GM23248 (cell line): Measurements from ENCODE around the gene CWH43. TPM values are rescaled to one million over a fixed set of nuclear protein-coding genes. Genes with fewer than 3 reads are reported as not detected.
"Not testable (repeated sequence)": the region's sequence is repeated elsewhere in the genome, so short reads cannot be mapped to it uniquely, and the experiment has no call there.

Source experiments
- DNase-seq: peaks from one replicate; pipeline ENCODE4 v3.0.0-alpha.2; 2015
- H2AFZ ChIP-seq: fragments of 200-600 bp; sonication (generic); 2 replicates; pipeline ENCODE4 v1.6.1; 2016; ENCODE audit warnings: antibody characterized with exemption
- H3F3A ChIP-seq: fragments of 200-600 bp; sonication (generic); 2 replicates; pipeline ENCODE4 v1.6.1; 2016; ENCODE audit warnings: mild to moderate bottlenecking, antibody characterized with exemption, mixed run types; ENCODE audit not compliant: insufficient read depth
- H3K27ac ChIP-seq: fragments of 200-600 bp; sonication (generic); 2 replicates; pipeline ENCODE4 v1.5.1; 2016; ENCODE audit warnings: mild to moderate bottlenecking
- H3K27me3 ChIP-seq: fragments of 200-600 bp; sonication (generic); replicated peaks from 2 replicates; pipeline ENCODE4 v1.6.1; 2016; ENCODE audit warnings: mild to moderate bottlenecking; ENCODE audit not compliant: insufficient read depth
- H3K36me3 ChIP-seq: fragments of 200-600 bp; sonication (generic); 2 replicates; pipeline ENCODE4 v1.6.1; 2016; ENCODE audit warnings: low read depth, mild to moderate bottlenecking
- H3K4me1 ChIP-seq: fragments of 200-600 bp; sonication (generic); 2 replicates; pipeline ENCODE4 v1.6.1; 2016; ENCODE audit warnings: mild to moderate bottlenecking; ENCODE audit not compliant: insufficient read depth
- H3K4me2 ChIP-seq: fragments of 200-600 bp; sonication (generic); one replicate; pipeline ENCODE4 v1.6.1; 2016; ENCODE audit warnings: mild to moderate bottlenecking; ENCODE audit not compliant: unreplicated experiment
- H3K4me3 ChIP-seq: fragments of 200-600 bp; sonication (generic); 2 replicates; pipeline ENCODE4 v1.5.1; 2016; ENCODE audit warnings: mild to moderate bottlenecking
- H3K79me2 ChIP-seq: fragments of 200-600 bp; sonication (generic); 2 replicates; pipeline ENCODE4 v1.6.1; 2016; ENCODE audit warnings: mild to moderate bottlenecking; ENCODE audit not compliant: insufficient read depth
- H3K9ac ChIP-seq: fragments of 200-600 bp; sonication (generic); 2 replicates; pipeline ENCODE4 v1.6.1; 2016; ENCODE audit warnings: mild to moderate bottlenecking
- H3K9me2 ChIP-seq: fragments of 200-600 bp; sonication (generic); 2 replicates; pipeline ENCODE4 v1.6.1; 2016; ENCODE audit warnings: mixed run types, mild to moderate bottlenecking, moderate library complexity; ENCODE audit not compliant: insufficient read depth
- H3K9me3 ChIP-seq: fragments of 200-600 bp; sonication (generic); one replicate; pipeline ENCODE4 v1.6.1; 2017; ENCODE audit warnings: low read depth
- H4K20me1 ChIP-seq: fragments of 200-600 bp; sonication (generic); 2 replicates; pipeline ENCODE4 v1.6.0; 2016; ENCODE audit not compliant: insufficient read depth
- EZH2 ChIP-seq: fragments of 200-600 bp; sonication (generic); IDR thresholded peaks from 2 replicates; pipeline ENCODE4 v1.6.1; 2018; ENCODE audit warnings: antibody characterized with exemption, mild to moderate bottlenecking; ENCODE audit not compliant: insufficient read depth, poor library complexity, severe bottlenecking
- EZH2phosphoT487 ChIP-seq: fragments of 200-600 bp; sonication (generic); IDR thresholded peaks from 2 replicates; pipeline ENCODE4 v1.6.1; 2018; ENCODE audit warnings: antibody characterized with exemption, moderate library complexity, mild to moderate bottlenecking, low read depth; ENCODE audit not compliant: insufficient read depth
- WGBS, 2 experiments: methylation state at CpG; one replicate each; pipeline ENCODE4 v1.1.6; 2015 to 2017; ENCODE audit warnings: low lambda C conversion rate in 2 of 2, low coverage in 1 of 2; ENCODE audit errors: missing lambda C conversion rate in 2 of 2; 5-methylcytosine and 5-hydroxymethylcytosine counted together
- in situ Hi-C: fragments of 300-500 bp; cut with MboI; formaldehyde crosslinking; loops from 2 replicates; pipeline ENCODE4 v1.15.0; 2020
- polyA plus RNA-seq: library from polyadenylated mRNA; unstranded; fragments of >200 nt; fragmentation: Nextera tagmentation; extraction: Ambion mirVana; gene quantifications from 2 replicates; pipeline ENCODE4 v1.2.1, GENCODE V29; 2016
- total RNA-seq: library from RNA; depleted of rRNA; stranded (reverse); fragments of >200 nt; shearing (Covaris generic); gene quantifications from 2 replicates; pipeline ENCODE4 v1.2.3, GENCODE V29; 2014

The CWH43 gene
- total and polyA plus RNA-seq, 2 experiments from 2014 or later = not detected

DNA sequence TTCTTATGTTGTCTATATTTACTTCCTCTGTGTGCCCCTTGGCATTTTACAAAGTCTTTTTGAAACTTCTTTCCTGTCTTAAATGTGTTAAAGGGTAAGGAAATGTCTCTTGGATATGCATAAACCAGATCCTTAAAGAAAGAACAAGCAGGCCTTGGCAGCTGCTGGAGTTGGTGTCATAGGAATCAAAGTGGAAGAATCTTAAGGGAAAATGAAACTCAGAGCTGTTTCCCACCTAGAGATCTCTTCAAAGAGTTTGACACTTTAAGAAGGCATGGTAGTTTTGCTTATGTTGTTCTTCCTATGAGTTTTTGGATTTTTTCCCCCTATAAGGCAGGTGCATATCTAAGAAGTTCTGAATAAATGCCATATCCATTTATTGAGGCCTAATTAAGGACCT is 37.0 kb upstream of the CWH43 start:
- Histone ChIP-seq H3K79me2 (no peaks in the 10 kb centered on the region), H3K9me3 (no peaks in the 10 kb centered on the region), H3K4me2 (peak overlapping the region; percentile 61), H3F3A (peaks cover 12% of the 10 kb centered on the region), H3K9ac (peak overlapping the region; percentile 29; the same call in 1 of the 2 replicates), H3K36me3 (no peaks in the 10 kb centered on the region; the same call in 1 of the 2 replicates), H2AFZ (no peak overlapping the region), H3K27me3 (no peaks in the 10 kb centered on the region), H3K4me1 (peaks cover 13% of the 10 kb centered on the region), H3K4me3 (no peak overlapping the region), H3K9me2 (no peaks in the 10 kb centered on the region), H4K20me1 (no peaks in the 10 kb centered on the region), H3K27ac (peak overlapping the region; percentile 64)
- TF ChIP-seq EZH2 (no peak), EZH2phosphoT487 (no peak)
- in situ Hi-C loops = loop anchor here (25.0 kb wide), 1 partner anchor 112 kb away; the partner anchor contains the start of gene OCIAD1
- peak; percentile 24 for DNase-seq

DNA sequence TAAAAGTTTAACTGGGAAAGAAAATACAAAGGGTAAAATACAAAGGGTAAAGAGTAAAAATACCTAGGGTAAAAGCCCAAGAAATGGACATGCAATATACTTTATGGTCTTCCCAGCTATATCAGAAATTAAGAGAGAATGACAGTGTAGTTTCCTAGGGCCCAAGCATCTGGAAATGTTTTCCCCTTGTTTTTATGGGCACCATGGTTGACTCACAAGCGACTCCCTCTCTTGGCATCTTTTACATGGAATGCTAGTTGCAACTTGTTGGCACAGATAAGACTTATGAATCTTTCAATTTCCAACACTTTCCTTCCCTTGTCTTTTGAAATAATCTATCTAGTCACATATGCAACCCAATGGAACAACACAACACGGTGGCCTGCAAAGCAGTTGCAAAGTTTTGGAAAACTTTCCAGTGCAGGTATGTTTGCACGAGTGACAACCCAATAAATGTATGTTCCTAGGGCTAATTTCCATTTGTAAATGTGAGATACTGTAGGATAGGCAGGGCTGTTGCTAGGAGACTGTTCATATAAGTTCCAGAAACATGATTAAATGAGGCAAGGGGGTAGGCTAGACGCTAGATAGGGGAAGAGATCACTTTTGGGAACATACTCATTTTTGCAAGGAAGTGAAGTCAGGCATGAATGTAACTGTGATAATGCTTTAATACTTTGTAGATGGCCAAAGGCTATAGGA is 36.4 kb upstream of the CWH43 start:
- Histone ChIP-seq H3K9ac (peak overlapping the region; percentile 29; the same call in 1 of the 2 replicates), H3K4me3 (no peak overlapping the region), H3K79me2 (no peaks in the 10 kb centered on the region), H3K4me2 (peak overlapping the region; percentile 61), H2AFZ (no peak overlapping the region), H3K9me2 (no peaks in the 10 kb centered on the region), H3K27me3 (no peaks in the 10 kb centered on the region), H4K20me1 (no peaks in the 10 kb centered on the region), H3K9me3 (no peaks in the 10 kb centered on the region), H3K36me3 (no peaks in the 10 kb centered on the region; the same call in 1 of the 2 replicates), H3F3A (peaks cover 17% of the 10 kb centered on the region), H3K4me1 (peaks cover 17% of the 10 kb centered on the region), H3K27ac (peak overlapping the region; percentile 64)
- TF ChIP-seq EZH2 (no peak), EZH2phosphoT487 (no peak)
- in situ Hi-C loops = loop anchor here (10.0 to 25.0 kb wide), 2 partner anchors 112 to 385 kb away; partner anchors contain the start of gene OCIAD1
- peak; percentile 87 for DNase-seq
- 22 to 25% methylated on average over 4 of the region's 4 CpGs for WGBS, 2 experiments

DNA sequence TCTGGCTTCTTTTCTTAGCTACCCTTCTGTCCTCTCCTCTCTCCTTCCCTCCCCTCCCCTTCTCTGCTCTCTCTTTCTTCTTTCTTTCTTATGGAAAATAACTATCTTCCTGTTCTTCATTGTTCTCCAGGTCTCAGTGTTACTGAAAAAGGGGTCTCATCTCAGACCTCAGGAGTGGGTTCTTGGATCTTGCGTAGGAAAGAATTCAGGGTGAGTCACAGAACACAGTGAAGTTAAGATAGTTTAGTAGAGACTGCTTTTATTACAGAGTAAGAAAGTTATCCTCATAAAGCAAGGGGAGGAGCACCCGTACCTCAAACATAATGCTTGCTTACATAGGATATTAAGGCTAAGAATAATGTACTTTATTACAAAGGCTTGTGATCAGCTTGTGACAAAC is 31.8 kb upstream of the CWH43 start:
- Histone ChIP-seq H2AFZ (peak overlapping the region; percentile 21), H3K9me3 (no peaks in the 10 kb centered on the region), H3K9me2 (no peaks in the 10 kb centered on the region), H3K4me3 (no peak overlapping the region), H3K27ac (peak overlapping the region; percentile 36), H3F3A (peaks cover 22% of the 10 kb centered on the region), H3K36me3 (no peaks in the 10 kb centered on the region; the same call in 1 of the 2 replicates), H3K27me3 (no peaks in the 10 kb centered on the region), H3K79me2 (no peaks in the 10 kb centered on the region), H3K4me1 (peaks cover 15% of the 10 kb centered on the region), H4K20me1 (no peaks in the 10 kb centered on the region), H3K4me2 (no peak overlapping the region), H3K9ac (no peak overlapping the region)
- TF ChIP-seq EZH2 = no peak
- TF ChIP-seq EZH2phosphoT487 = no peak
- in situ Hi-C loops = loop anchor here (10.0 kb wide), 1 partner anchor 390 kb away; no protein-coding TSS in a partner anchor
- DNase-seq = peak; percentile 21
- 90 to 91% methylated on average over 2 of the region's 2 CpGs for WGBS, 2 experiments

DNA sequence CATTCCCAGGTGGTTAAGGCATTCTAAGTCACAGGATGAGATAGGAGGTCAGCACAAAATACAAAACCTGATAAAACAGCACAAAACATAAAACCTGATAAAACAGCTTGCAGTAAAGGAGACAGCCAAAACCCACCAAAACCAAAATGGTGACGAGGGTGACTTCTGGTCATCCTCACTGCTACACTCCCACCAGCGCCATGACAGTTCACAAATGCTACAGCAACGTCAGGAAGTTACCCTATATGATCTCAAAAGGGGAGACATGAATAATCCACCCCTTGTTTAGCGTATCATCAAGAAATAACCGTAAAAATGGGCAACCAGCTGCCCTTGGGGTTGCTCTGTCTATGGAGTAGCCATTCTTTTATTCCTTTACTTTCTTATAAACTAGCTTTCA is 28.7 kb upstream of the CWH43 start:
- H3K27ac ChIP-seq, H3K4me3 ChIP-seq, H3K79me2 ChIP-seq, H4K20me1 ChIP-seq, H2AFZ ChIP-seq, H3K9me3 ChIP-seq, DNase-seq, H3K9me2 ChIP-seq, H3K27me3 ChIP-seq, H3K4me2 ChIP-seq, H3K4me1 ChIP-seq, H3K36me3 ChIP-seq, H3K9ac ChIP-seq: not testable (repeated sequence)
- WGBS, 2 experiments = 66 to 67% methylated on average over 5 of the region's 5 CpGs
- H3F3A ChIP-seq = peaks cover 15% of the 10 kb centered on the region; the same call in 1 of the 2 replicates
- in situ Hi-C loops = loop anchor here (10.0 kb wide), 1 partner anchor 393 kb away; no protein-coding TSS in a partner anchor
